ENCODE measurements around the gene TBC1D2B.

- TF ChIP-seq, protein P1, sequence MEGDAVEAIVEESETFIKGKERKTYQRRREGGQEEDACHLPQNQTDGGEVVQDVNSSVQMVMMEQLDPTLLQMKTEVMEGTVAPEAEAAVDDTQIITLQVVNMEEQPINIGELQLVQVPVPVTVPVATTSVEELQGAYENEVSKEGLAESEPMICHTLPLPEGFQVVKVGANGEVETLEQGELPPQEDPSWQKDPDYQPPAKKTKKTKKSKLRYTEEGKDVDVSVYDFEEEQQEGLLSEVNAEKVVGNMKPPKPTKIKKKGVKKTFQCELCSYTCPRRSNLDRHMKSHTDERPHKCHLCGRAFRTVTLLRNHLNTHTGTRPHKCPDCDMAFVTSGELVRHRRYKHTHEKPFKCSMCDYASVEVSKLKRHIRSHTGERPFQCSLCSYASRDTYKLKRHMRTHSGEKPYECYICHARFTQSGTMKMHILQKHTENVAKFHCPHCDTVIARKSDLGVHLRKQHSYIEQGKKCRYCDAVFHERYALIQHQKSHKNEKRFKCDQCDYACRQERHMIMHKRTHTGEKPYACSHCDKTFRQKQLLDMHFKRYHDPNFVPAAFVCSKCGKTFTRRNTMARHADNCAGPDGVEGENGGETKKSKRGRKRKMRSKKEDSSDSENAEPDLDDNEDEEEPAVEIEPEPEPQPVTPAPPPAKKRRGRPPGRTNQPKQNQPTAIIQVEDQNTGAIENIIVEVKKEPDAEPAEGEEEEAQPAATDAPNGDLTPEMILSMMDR (IDR thresholded peaks at IDR 0.05; ENCODE audit: poor library complexity), result no peak
- TF ChIP-seq EZH2 (IDR thresholded peaks at IDR 0.05; ENCODE audit: borderline replicate concordance) (no peak), EZH2phosphoT487 (IDR thresholded peaks at IDR 0.05; ENCODE audit: low read depth, severe bottlenecking, unreplicated experiment) (no peak)
These were observed 42.9 kb downstream of the TBC1D2B start for GRCh38 chr15:78034495-78035191.
